GM23338 (cell line): ENCODE results near the gene ENDOV.

ENCODE experiments used
- CREB1 ChIP-seq: fragments of 250-450 bp; sonication (Bioruptor Pico); IDR thresholded peaks from 2 replicates; pipeline ENCODE4 v1.5.0; 2020; ENCODE audit warnings: low read depth, mild to moderate bottlenecking, moderate library complexity
- CTCF ChIP-seq, 2 experiments: fragments of 200-600 bp in 1 of 2; sonication (generic) in 1 of 2; conservative IDR thresholded peaks; 2 replicates each; pipeline versions ENCODE4 v1.5.1 to v1.6.1; 2016 to 2017; ENCODE audit warnings: antibody characterized with exemption in 2 of 2, low read depth in 2 of 2, mild to moderate bottlenecking in 2 of 2, moderate library complexity in 1 of 2
- ETS1 ChIP-seq: IDR thresholded peaks from 2 replicates; pipeline ENCODE4 v1.6.1; 2016; ENCODE audit warnings: antibody characterized with exemption
- EZH2 ChIP-seq: fragments of 200-600 bp; sonication (generic); IDR thresholded peaks from one replicate; pipeline ENCODE4 v1.8.0; 2017; ENCODE audit warnings: antibody characterized with exemption, mild to moderate bottlenecking, low read depth; ENCODE audit not compliant: unreplicated experiment
- EZH2phosphoT487 ChIP-seq: fragments of 200-600 bp; sonication (generic); IDR thresholded peaks from one replicate; pipeline ENCODE4 v1.8.1; 2018; ENCODE audit warnings: antibody characterized with exemption; ENCODE audit not compliant: unreplicated experiment
- JUNB ChIP-seq: IDR thresholded peaks from one replicate; pipeline ENCODE4 v1.6.1; 2016; ENCODE audit warnings: antibody characterized with exemption; ENCODE audit not compliant: unreplicated experiment
- NANOG ChIP-seq: IDR thresholded peaks from 2 replicates; pipeline ENCODE4 v1.6.1; 2016; ENCODE audit warnings: antibody characterized with exemption, borderline replicate concordance
- POLR2AphosphoS5 ChIP-seq: IDR thresholded peaks from 2 replicates; pipeline ENCODE4 v1.6.1; 2016; ENCODE audit warnings: antibody characterized with exemption, low read depth
- REST ChIP-seq: IDR thresholded peaks from one replicate; pipeline ENCODE4 v1.6.1; 2018; ENCODE audit warnings: antibody characterized with exemption; ENCODE audit not compliant: unreplicated experiment

- TF ChIP-seq CTCF (conservative IDR thresholded peaks at IDR 0.05; ENCODE audit: low read depth in 2 of 2) = no peak
- no peak for TF ChIP-seq EZH2
- no peak for TF ChIP-seq POLR2AphosphoS5
- TF ChIP-seq EZH2phosphoT487 = no peak
- TF ChIP-seq REST = no peak
- no peak for TF ChIP-seq JUNB
- TF ChIP-seq ETS1 = no peak
- no peak for TF ChIP-seq NANOG
- no peak for TF ChIP-seq CREB1 (CRISPR knock-in tag)
These were observed 40.8 kb downstream of the ENDOV start for GRCh38 chr17:80455784-80456183.
